Bronchial epithelial cell (primary cell): ENCODE measurements around the gene RIOK3. TPM values are rescaled to one million over a fixed set of nuclear protein-coding genes. Genes with fewer than 3 reads are reported as not detected.
"Not testable (repeated sequence)": the region's sequence is repeated elsewhere in the genome, so short reads cannot be mapped to it uniquely, and the experiment has no call there.

Source experiments
- DNase-seq: peaks from one replicate; pipeline ENCODE4 v3.0.0-alpha.2; 2010; ENCODE audit warnings: low read depth
- FAIRE-seq: peaks from 2 replicates; lab custom pipeline; 2011; peaks lifted over from hg19 to GRCh38; lab: Jason Lieb, UNC
- H3K27me3 ChIP-seq: 2 replicates; pipeline ENCODE4 v1.5.1; 2011; ENCODE audit warnings: low read length; ENCODE audit not compliant: control insufficient read depth, insufficient read depth
- H3K36me3 ChIP-seq: 2 replicates; pipeline ENCODE4 v1.5.1; 2011; ENCODE audit warnings: low read length; ENCODE audit not compliant: control insufficient read depth, insufficient read depth
- H3K4me3 ChIP-seq: 2 replicates; pipeline ENCODE4 v1.5.1; 2011; ENCODE audit warnings: mild to moderate bottlenecking, low read depth, low read length, control low read depth
- CTCF ChIP-seq: IDR thresholded peaks from 2 replicates; pipeline ENCODE4 v1.5.1; 2011; ENCODE audit warnings: mild to moderate bottlenecking, moderate library complexity, low read length, control low read depth, inconsistent platforms; ENCODE audit not compliant: insufficient read depth, severe bottlenecking
- total RNA-seq: library from RNA; depleted of rRNA; stranded (reverse); fragments of >200 nt; gene quantifications from 2 replicates; pipeline ENCODE4 v1.2.1, GENCODE V29; 2014

Gene RIOK3
- total RNA-seq, 1 donor from 2014 or later, result 144 TPM

- DNase-seq (no peak), FAIRE-seq (peak; percentile 28)
- Histone ChIP-seq H3K27me3 (no peaks in the 10 kb centered on the region), H3K36me3 (peaks cover 6% of the 10 kb centered on the region), H3K4me3 (no peak overlapping the region)
- no peak for TF ChIP-seq CTCF
Observed at GRCh38 chr18:23484561-23485182, 31.6 kb downstream of the RIOK3 start.

GRCh38 chr18:23485386-23485785 lies 32.3 kb downstream of the RIOK3 start:
- DNase-seq, result no peak
- no peak for TF ChIP-seq CTCF
- peaks cover 2% of the 10 kb centered on the region for H3K36me3 ChIP-seq
- FAIRE-seq, result no peak
- H3K27me3 ChIP-seq, result no peaks in the 10 kb centered on the region
- no peak overlapping the region for H3K4me3 ChIP-seq

- TF ChIP-seq CTCF, result no peak
- Histone ChIP-seq H3K4me3 (peak overlapping the region; percentile 10), H3K36me3 (no peaks in the 10 kb centered on the region), H3K27me3 (no peaks in the 10 kb centered on the region)
- DNase-seq (peak; percentile 66), FAIRE-seq (no peak)
Observed at GRCh38 chr18:23487738-23488570, 34.9 kb downstream of the RIOK3 start.

GRCh38 chr18:23489586-23489985 lies 36.5 kb downstream of the RIOK3 start:
- not testable (repeated sequence) for H3K27me3 ChIP-seq, H3K4me3 ChIP-seq, H3K36me3 ChIP-seq, DNase-seq, FAIRE-seq

- no peaks in the 10 kb centered on the region for H3K36me3 ChIP-seq
- no peaks in the 10 kb centered on the region for H3K27me3 ChIP-seq
- no peak overlapping the region for H3K4me3 ChIP-seq
- FAIRE-seq, result no peak
- no peak for DNase-seq
- no peak for TF ChIP-seq CTCF
Observed at GRCh38 chr18:23493654-23494053, 40.6 kb downstream of the RIOK3 start.

GRCh38 chr18:23494992-23495391 lies 41.9 kb downstream of the RIOK3 start:
- H3K4me3 ChIP-seq, result no peak overlapping the region
- peak; percentile 86 for DNase-seq
- H3K27me3 ChIP-seq, result no peaks in the 10 kb centered on the region
- H3K36me3 ChIP-seq, result no peaks in the 10 kb centered on the region
- TF ChIP-seq CTCF, result no peak
- FAIRE-seq, result no peak
